Panc1 (cell line): Measurements from ENCODE around the gene SV2B.

Experiments
- POLR2AphosphoS5 ChIP-seq: IDR thresholded peaks from 2 replicates; pipeline ENCODE4 v1.6.1; 2012; ENCODE audit warnings: mild to moderate bottlenecking, low read depth, low read length, moderate library complexity
- SIN3A ChIP-seq: IDR thresholded peaks from 2 replicates; pipeline ENCODE4 v1.6.1; 2012; ENCODE audit warnings: low read depth, mild to moderate bottlenecking, low read length, moderate library complexity, borderline replicate concordance; ENCODE audit not compliant: insufficient read depth
- TCF7L2 ChIP-seq: IDR thresholded peaks from 2 replicates; pipeline ENCODE4 v1.6.1; 2011; ENCODE audit warnings: mild to moderate bottlenecking, low read depth, low read length, inconsistent platforms
- TF ChIP-seq, protein P1 (sequence below): fragments of 450-650 bp; IDR thresholded peaks from 2 replicates; pipeline ENCODE4 v1.5.1; 2017; ENCODE audit warnings: mild to moderate bottlenecking
- TF ChIP-seq, protein P2 (sequence below), 2 experiments: IDR thresholded peaks; 2 replicates each; pipeline ENCODE4 v1.6.1; 2011 to 2012; ENCODE audit warnings: low read depth in 2 of 2, control low read depth in 1 of 2, low read length in 1 of 2, mild to moderate bottlenecking in 1 of 2, moderate library complexity in 1 of 2; ENCODE audit not compliant: insufficient read depth in 1 of 2

DNA sequence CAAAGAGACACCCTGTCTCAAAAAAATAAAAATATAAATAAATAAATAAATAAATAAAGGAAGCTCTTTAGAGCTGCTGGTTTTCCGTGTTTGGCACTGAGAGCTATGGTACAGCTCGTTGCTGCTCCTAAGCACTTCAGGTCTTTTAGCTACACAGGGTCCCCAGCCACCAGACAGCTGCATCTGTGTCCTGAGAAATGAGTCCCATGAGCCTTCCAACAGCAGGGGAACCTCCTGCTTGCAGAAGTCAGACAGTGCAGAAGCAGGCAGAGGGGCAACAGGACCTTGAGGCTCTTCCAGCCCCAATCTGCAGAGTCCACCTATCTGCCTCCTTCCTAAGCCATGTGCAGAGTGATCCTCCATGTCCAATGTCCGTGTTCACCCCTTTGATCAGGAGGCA lies 159.0 kb downstream of the SV2B start:
- TF ChIP-seq, protein P1, sequence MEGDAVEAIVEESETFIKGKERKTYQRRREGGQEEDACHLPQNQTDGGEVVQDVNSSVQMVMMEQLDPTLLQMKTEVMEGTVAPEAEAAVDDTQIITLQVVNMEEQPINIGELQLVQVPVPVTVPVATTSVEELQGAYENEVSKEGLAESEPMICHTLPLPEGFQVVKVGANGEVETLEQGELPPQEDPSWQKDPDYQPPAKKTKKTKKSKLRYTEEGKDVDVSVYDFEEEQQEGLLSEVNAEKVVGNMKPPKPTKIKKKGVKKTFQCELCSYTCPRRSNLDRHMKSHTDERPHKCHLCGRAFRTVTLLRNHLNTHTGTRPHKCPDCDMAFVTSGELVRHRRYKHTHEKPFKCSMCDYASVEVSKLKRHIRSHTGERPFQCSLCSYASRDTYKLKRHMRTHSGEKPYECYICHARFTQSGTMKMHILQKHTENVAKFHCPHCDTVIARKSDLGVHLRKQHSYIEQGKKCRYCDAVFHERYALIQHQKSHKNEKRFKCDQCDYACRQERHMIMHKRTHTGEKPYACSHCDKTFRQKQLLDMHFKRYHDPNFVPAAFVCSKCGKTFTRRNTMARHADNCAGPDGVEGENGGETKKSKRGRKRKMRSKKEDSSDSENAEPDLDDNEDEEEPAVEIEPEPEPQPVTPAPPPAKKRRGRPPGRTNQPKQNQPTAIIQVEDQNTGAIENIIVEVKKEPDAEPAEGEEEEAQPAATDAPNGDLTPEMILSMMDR: no peak
- TF ChIP-seq POLR2AphosphoS5 (no peak), TCF7L2 (no peak), SIN3A (no peak)
- TF ChIP-seq, protein P2, sequence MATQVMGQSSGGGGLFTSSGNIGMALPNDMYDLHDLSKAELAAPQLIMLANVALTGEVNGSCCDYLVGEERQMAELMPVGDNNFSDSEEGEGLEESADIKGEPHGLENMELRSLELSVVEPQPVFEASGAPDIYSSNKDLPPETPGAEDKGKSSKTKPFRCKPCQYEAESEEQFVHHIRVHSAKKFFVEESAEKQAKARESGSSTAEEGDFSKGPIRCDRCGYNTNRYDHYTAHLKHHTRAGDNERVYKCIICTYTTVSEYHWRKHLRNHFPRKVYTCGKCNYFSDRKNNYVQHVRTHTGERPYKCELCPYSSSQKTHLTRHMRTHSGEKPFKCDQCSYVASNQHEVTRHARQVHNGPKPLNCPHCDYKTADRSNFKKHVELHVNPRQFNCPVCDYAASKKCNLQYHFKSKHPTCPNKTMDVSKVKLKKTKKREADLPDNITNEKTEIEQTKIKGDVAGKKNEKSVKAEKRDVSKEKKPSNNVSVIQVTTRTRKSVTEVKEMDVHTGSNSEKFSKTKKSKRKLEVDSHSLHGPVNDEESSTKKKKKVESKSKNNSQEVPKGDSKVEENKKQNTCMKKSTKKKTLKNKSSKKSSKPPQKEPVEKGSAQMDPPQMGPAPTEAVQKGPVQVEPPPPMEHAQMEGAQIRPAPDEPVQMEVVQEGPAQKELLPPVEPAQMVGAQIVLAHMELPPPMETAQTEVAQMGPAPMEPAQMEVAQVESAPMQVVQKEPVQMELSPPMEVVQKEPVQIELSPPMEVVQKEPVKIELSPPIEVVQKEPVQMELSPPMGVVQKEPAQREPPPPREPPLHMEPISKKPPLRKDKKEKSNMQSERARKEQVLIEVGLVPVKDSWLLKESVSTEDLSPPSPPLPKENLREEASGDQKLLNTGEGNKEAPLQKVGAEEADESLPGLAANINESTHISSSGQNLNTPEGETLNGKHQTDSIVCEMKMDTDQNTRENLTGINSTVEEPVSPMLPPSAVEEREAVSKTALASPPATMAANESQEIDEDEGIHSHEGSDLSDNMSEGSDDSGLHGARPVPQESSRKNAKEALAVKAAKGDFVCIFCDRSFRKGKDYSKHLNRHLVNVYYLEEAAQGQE (IDR thresholded peaks at IDR 0.05; ENCODE audit: insufficient read depth in 1 of 2, low read depth in 2 of 2, low read length in 1 of 2): no peak
